Gastroesophageal sphincter (tissue), 3 donors: ENCODE data around the gene SLFN5.

Experiments used
- CTCF ChIP-seq, 4 experiments: fragments of 200-600 bp in 2 of 4; fragments of 450-650 bp in 2 of 4; sonication (generic) in 1 of 4; IDR thresholded peaks; one replicate each; pipeline ENCODE4 v1.5.1; 2017 to 2019; ENCODE audit warnings: antibody characterized with exemption in 4 of 4, mild to moderate bottlenecking in 2 of 4, moderate library complexity in 2 of 4
- EP300 ChIP-seq: sonication (generic); formaldehyde crosslinking; IDR thresholded peaks from one replicate; pipeline ENCODE4 v1.6.1; 2017; ENCODE audit warnings: antibody characterized with exemption, mild to moderate bottlenecking

DNA sequence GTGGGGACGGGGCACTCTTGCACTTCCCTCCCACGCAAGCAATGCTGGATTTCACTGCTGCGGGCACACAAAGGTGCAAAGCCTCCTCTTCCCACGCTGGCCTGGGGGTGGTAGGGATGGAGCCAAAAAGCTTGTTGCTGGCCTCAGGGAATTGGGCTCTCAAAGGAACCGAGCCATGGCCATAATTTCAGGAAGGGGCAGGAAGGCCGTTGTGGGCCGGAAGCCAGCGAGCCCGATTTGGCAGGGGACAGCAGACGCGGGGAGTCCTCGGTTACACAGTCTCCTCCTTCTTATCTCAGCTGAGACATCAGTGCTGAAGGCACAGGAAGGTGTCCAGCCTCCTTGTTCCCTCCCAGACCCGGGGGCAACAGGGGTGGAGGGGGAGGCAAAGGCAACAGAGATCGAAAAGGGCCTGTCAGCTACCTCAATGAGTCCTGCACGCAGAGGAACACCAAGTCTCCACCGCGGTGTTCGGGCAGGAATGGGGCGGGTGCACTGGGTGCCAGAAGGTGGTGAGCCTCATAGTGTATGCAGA is 71.1 kb downstream of the SLFN5 start:
- TF ChIP-seq EP300 (no peak), CTCF (IDR thresholded peaks at IDR 0.05) (no peak)
